Measurements from ENCODE around the gene C6orf47.

DNA sequence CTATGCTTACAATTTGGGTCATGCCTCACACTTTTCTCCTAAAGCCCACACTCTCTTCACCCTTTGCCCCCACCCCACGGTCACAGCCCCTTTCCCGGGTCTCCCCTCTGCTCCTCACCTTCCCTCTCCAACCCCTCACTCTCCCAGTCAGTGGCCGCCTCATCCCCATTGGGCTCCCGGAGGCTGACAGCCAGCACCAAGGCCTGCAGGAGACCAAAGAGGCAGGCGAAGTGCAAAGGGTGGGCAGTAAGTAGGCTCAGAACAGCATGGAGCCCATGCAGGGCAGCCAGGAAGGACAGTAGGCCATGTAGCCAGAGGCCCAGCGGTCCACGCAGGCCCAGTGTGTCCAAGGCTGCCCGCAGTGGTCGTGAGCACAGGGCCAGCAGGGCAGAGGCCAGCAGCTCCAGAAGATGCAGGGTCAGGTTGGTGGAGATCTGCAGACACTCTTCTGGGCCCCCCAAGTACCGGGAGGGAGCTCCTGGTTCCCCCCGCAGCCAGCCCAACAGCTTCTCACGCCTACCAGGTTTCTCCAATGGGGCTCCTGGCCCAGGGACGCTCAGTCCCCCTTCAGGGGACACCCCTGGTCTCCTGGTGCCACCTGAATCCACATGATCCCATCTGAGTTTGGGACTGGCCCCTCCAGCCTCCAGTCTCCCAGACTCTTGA is 1.5 kb downstream of the C6orf47 start:
- TF ChIP-seq CTCF (IDR thresholded peaks at IDR 0.05) (no peak), POLR2A (IDR thresholded peaks at IDR 0.05) (no peak)

Measured in lower leg skin (tissue), 3 donors.